GDM1 (cell line): ENCODE results near the gene MS4A15.
"Not testable (repeated sequence)": the region's sequence is repeated elsewhere in the genome, so short reads cannot be mapped to it uniquely, and the experiment has no call there.

Experiments used
- DNase-seq: peaks from one replicate; lab custom pipeline; 2025; lab: John Stamatoyannopoulos, UW

Gene MS4A15

GRCh38 chr11:60754887-60755286 lies 1.8 kb upstream of the MS4A15 start:
- no peak for DNase-seq

- DNase-seq, result no peak
Observed at GRCh38 chr11:60757231-60757800, 649 bp downstream of the MS4A15 start.

- DNase-seq, result not testable (repeated sequence)
Observed at GRCh38 chr11:60758671-60759070, 2.0 kb downstream of the MS4A15 start.

GRCh38 chr11:60759438-60760225 lies 3.0 kb downstream of the MS4A15 start:
- DNase-seq, result peak; percentile 73

- DNase-seq, result no peak
Observed at GRCh38 chr11:60761436-60762190, 4.9 kb downstream of the MS4A15 start.

GRCh38 chr11:60762851-60763691 lies 6.4 kb downstream of the MS4A15 start:
- DNase-seq, result no peak

GRCh38 chr11:60763692-60764369 lies 7.2 kb downstream of the MS4A15 start:
- no peak for DNase-seq

- no peak for DNase-seq
Observed at GRCh38 chr11:60764879-60765278, 8.2 kb downstream of the MS4A15 start.

GRCh38 chr11:60765355-60765754 lies 8.7 kb downstream of the MS4A15 start:
- no peak for DNase-seq

- DNase-seq, result no peak
Observed at GRCh38 chr11:60766547-60766946, 9.9 kb downstream of the MS4A15 start.

- no peak for DNase-seq
Observed at GRCh38 chr11:60767388-60767811, 10.7 kb downstream of the MS4A15 start.

GRCh38 chr11:60768202-60768601 lies 11.5 kb downstream of the MS4A15 start:
- DNase-seq, result no peak

- no peak for DNase-seq
Observed at GRCh38 chr11:60769273-60769672, 12.6 kb downstream of the MS4A15 start.

- DNase-seq, result no peak
Observed at GRCh38 chr11:60769811-60770210, 13.1 kb downstream of the MS4A15 start.

GRCh38 chr11:60771146-60771545 lies 14.5 kb downstream of the MS4A15 start:
- DNase-seq, result no peak

- DNase-seq, result no peak
Observed at GRCh38 chr11:60771879-60772525, 15.3 kb downstream of the MS4A15 start.

- no peak for DNase-seq
Observed at GRCh38 chr11:60772666-60773065, 16.0 kb downstream of the MS4A15 start.

GRCh38 chr11:60774726-60775125 lies 18.1 kb downstream of the MS4A15 start:
- no peak for DNase-seq

GRCh38 chr11:60775420-60775961 lies 18.8 kb downstream of the MS4A15 start:
- DNase-seq, result peak; percentile 82

- DNase-seq, result no peak
Observed at GRCh38 chr11:60776167-60776566, 19.5 kb downstream of the MS4A15 start.

GRCh38 chr11:60777106-60777505 lies 20.4 kb downstream of the MS4A15 start:
- no peak for DNase-seq
